HG03064 (cell line): ENCODE data around the gene SLC13A3.

ENCODE experiments used
- ATAC-seq: cut with Tn5 transposase; IDR thresholded peaks from one replicate; pipeline ENCODE4 v1.9.1; 2021; ENCODE audit warnings: low read depth; ENCODE audit not compliant: unreplicated experiment

SLC13A3 gene

GRCh38 chr20:46545827-46546138, 105.5 kb downstream of the SLC13A3 start:
- ATAC-seq, result no peak

- no peak for ATAC-seq
These were observed 106.0 kb downstream of the SLC13A3 start for GRCh38 chr20:46545077-46545826.

- ATAC-seq, result no peak
These were observed 106.7 kb downstream of the SLC13A3 start for GRCh38 chr20:46544576-46544975.

GRCh38 chr20:46543959-46544358, 107.3 kb downstream of the SLC13A3 start:
- ATAC-seq, result no peak

GRCh38 chr20:46543033-46543432, 108.2 kb downstream of the SLC13A3 start:
- ATAC-seq, result no peak

- ATAC-seq, result no peak
These were observed 109.9 kb downstream of the SLC13A3 start for GRCh38 chr20:46541229-46541935.

- ATAC-seq, result no peak
These were observed 112.1 kb downstream of the SLC13A3 start for GRCh38 chr20:46539113-46539512.

GRCh38 chr20:46530640-46531039, 120.6 kb downstream of the SLC13A3 start:
- ATAC-seq, result no peak

GRCh38 chr20:46523696-46524328, 127.4 kb downstream of the SLC13A3 start:
- ATAC-seq, result no peak

GRCh38 chr20:46523108-46523507, 128.2 kb downstream of the SLC13A3 start:
- no peak for ATAC-seq

GRCh38 chr20:46520976-46521579, 130.2 kb downstream of the SLC13A3 start:
- ATAC-seq, result no peak

GRCh38 chr20:46520540-46520939, 130.7 kb downstream of the SLC13A3 start:
- no peak for ATAC-seq

- no peak for ATAC-seq
These were observed 131.7 kb downstream of the SLC13A3 start for GRCh38 chr20:46519471-46520068.

- ATAC-seq, result no peak
These were observed 138.1 kb downstream of the SLC13A3 start, which contains the start of gene ZNF334 for GRCh38 chr20:46512943-46513844. Gene ZNF334, minus strand, starts transcription at chr20:46513559. Its CDS starts 1,457 bp downstream, at chr20:46512102.

GRCh38 chr20:46509523-46509922, 141.7 kb downstream of the SLC13A3 start:
- ATAC-seq, result no peak
